ENCODE measurements around the gene NBEA.

NBEA gene

DNA sequence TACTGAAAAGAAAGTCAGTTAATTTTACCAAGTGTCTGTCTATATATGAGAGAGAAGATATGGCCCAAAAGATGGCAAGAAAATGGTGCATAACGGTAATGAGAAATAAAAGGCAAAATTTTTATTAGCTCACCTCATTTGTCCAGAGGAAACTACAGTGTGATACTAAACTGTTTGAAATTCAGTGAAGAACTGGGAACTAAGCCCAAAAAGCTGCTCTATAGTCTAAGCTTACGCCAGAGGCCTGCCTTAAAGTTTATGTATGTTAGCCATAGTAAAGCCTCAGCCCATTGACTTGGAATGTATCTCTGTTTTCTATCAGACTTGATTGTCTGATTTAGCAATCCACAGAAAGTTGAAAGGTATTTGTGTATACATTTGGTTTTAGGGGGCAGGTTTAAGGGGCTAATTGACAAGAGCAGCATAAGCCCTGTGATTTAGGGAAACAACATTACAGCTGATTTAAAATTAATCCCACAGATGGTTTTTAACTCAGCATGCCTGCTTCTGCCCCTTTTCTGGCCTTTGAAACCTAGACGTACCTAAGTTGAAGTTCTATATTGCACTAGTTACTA, 625.4 kb downstream of the NBEA start:
- no peak for DNase-seq (ENCODE audit: low read depth in 2 of 2)

DNA sequence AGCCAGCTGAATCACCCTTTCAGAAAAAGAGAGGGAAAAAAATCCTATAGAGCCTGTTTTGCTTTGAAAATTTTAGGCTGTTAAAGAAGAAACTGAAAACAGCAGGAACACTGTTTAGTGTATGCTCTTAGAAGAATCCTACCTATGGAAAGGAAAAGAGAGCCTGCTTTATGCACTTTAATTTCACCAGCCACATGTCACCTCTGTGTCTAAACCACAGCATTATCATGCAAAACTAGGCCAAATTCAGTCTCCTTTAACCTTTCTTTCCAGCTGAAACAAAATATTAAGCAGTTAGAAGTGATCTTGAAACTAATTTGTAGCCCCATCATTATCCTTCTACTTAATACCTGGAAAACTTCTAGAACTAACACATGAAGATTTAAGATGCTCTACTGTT, 631.6 kb downstream of the NBEA start:
- no peak for DNase-seq (ENCODE audit: low read depth in 2 of 2)

- no peak for DNase-seq (ENCODE audit: low read depth in 2 of 2)
Measured at GRCh38 chr13:35592457-35592856, 650.4 kb downstream of the NBEA start.

DNA sequence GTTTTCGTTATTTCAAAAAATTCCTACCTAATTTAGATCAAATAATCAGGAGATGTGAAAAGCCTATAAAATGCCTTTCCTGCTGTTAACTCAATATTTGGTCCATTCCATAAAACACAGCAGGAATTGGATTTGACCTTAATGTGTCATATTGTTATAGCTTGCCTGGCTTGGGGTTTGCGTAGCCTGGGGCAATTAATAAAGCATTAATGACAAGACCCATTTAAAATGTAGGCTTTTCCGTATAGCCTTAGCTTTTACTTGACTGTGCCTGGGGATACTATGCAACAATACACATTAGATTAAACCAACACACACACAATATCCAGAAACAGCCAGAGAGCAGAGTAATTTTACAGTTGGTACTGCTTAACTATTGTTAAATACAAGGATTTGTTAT, 651.6 kb downstream of the NBEA start:
- DNase-seq (ENCODE audit: low read depth in 2 of 2) = no peak

- DNase-seq (ENCODE audit: low read depth in 2 of 2) = no peak
Measured at GRCh38 chr13:35594096-35594495, 652.0 kb downstream of the NBEA start.

DNA sequence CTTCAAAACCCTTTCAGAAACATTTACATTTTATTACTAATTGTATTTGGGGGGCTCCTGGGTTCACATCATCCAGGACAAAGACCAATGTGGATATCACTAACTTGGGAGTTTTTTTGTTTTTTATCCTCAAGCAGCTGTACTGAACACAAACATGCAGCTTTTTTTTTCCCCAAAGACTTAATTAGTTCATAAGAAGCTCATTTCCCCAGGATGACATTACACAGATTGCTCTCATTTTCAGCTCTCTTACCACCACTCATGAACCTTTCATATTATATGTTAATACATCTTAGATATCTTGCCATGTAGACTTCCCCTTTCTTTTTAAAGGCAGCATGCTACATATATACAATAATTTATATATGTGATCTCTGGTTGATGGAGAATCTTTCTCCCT, 653.1 kb downstream of the NBEA start:
- DNase-seq (ENCODE audit: low read depth in 2 of 2) = no peak

- DNase-seq (ENCODE audit: low read depth in 2 of 2) = no peak
Measured at GRCh38 chr13:35596321-35597030, 654.4 kb downstream of the NBEA start.

- DNase-seq (ENCODE audit: low read depth in 2 of 2) = no peak
Measured at GRCh38 chr13:35597451-35597850, 655.4 kb downstream of the NBEA start.

DNA sequence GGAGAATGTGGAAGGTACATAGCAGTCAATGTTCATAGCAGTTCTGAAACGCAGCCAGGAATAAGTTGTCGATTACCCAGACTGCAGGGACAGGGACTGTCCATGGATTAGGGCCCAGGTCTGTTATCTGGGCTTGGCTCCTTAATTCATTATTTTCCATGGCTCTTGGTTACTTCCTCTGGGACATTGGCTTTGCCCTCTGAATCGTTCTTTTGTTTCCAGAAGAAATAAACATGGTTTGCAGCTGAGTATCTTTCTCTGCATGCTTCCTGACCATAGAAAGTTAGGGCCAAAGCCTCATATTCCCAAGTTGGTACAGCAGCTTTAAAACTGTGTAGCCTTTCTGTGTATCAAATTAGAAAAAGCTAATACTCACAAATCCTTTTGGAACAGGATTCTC, 656.2 kb downstream of the NBEA start:
- no peak for DNase-seq (ENCODE audit: low read depth in 2 of 2)

GRCh38 chr13:35598790-35599369, 656.8 kb downstream of the NBEA start:
- no peak for DNase-seq (ENCODE audit: low read depth in 2 of 2)

- no peak for DNase-seq (ENCODE audit: low read depth in 2 of 2)
Measured at GRCh38 chr13:35599384-35599783, 657.3 kb downstream of the NBEA start.

- DNase-seq (ENCODE audit: low read depth in 2 of 2) = no peak
Measured at GRCh38 chr13:35600137-35600536, 658.1 kb downstream of the NBEA start.

GRCh38 chr13:35603593-35604285, 661.7 kb downstream of the NBEA start:
- DNase-seq (ENCODE audit: low read depth in 2 of 2) = no peak

- no peak for DNase-seq (ENCODE audit: low read depth in 2 of 2)
Measured at GRCh38 chr13:35614666-35615065, 672.6 kb downstream of the NBEA start.

DNA sequence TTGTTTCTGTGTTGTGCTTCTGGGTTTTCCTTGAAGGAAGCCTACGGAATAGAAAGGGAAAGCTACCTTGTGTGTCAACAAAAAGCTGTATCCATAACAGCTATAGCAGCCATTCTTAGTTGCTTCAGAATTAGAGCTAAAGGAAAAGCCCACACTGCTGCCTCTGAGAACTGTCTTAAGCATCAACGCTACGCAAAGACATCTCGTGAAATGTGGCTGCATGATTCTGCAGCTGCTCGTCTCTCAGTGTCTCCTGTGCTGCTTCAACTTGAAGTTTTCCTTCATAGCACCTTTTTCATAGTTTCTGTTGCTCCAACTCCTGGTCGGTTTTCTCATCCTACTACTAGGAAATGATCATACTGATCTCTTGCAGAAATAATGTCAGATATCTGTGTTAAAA, 675.4 kb downstream of the NBEA start:
- DNase-seq (ENCODE audit: low read depth in 2 of 2) = no peak

DNA sequence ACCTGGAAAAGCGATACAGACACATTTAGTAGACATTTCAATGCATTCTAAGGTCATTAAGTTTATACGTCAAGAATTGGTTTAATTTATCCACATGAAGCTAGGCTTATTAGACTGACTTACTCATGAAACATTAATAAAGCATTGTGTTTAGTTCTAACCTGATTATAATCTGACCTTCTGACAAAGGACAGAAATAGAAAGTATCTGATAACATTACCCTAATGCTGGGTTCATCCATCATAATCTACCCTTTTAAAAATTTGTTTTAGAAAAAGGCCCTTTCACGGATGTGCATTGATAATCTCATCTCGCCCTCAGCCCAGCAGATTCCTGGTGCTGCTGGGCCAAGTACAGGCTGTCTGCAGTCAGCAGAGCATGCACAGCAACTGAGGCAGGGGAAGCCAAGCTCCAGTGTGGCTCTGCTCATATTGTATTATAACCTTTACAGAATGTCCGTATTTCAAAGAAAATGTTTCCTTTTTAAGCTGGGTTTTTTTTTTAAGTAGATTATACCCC, 676.6 kb downstream of the NBEA start:
- no peak for DNase-seq (ENCODE audit: low read depth in 2 of 2)

DNA sequence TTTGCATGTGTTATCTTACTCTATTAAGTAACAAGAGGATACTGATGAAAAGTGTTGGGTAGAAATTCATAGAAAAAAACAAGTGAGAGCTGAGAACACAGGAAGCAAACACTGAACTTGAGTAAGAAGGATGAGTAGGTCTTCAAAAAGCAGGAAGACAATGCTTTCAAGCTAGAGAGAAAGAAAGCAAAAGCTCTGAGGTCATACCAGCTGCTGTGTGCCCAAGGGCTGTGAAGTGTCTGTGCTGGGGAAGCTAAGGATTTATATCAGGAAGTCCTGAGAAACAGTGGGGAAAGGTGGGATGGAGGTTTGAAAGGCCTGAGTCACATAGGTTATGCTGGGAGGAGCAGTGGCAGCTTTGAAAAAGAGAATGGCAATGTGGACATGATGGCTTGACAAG, 679.9 kb downstream of the NBEA start:
- no peak for DNase-seq (ENCODE audit: low read depth in 2 of 2)

GRCh38 chr13:35629026-35629425, 687.0 kb downstream of the NBEA start:
- no peak for DNase-seq (ENCODE audit: low read depth in 2 of 2)

GRCh38 chr13:35630551-35631275, 688.6 kb downstream of the NBEA start:
- no peak for DNase-seq (ENCODE audit: low read depth in 2 of 2)

GRCh38 chr13:35631666-35632065, 689.6 kb downstream of the NBEA start:
- no peak for DNase-seq (ENCODE audit: low read depth in 2 of 2)

DNA sequence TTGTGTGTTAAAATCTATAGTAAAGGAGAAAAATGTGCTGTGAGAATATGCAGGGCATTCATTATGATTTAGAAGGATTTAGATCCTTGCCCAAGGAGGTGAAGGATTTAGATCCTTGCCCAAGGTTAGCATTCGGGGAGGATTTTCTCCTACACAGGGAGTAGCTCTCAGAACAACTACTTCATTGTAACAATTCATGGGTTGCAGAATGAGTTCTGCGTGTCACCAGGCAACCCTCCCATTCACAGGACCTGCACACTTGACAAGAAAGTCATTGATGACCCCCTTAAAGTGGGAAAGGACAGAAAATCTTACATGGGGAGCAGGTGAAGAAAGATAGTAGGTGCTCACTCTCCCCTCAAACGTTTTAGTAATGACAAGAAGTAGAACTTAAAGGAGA, 701.6 kb downstream of the NBEA start:
- no peak for DNase-seq (ENCODE audit: low read depth in 2 of 2)
